Nephron (organoid): ENCODE measurements around the gene ADAM17.

Source experiments
- H3K27ac Mint-ChIP-seq, 3 experiments: 2 replicates each; pipeline ENCODE4 v1.8.0; 2020; ENCODE audit warnings: mixed read lengths in 3 of 3, mild to moderate bottlenecking in 2 of 3, moderate library complexity in 1 of 3
- H3K27me3 Mint-ChIP-seq: 2 replicates; pipeline ENCODE4 v1.8.0; 2021; ENCODE audit warnings: low read depth, mild to moderate bottlenecking, moderate library complexity, mixed read lengths
- H3K36me3 Mint-ChIP-seq: 2 replicates; pipeline ENCODE4 v1.8.0; 2020; ENCODE audit warnings: low read depth, mixed read lengths
- H3K4me1 Mint-ChIP-seq: 2 replicates; pipeline ENCODE4 v1.8.0; 2020; ENCODE audit warnings: mixed read lengths
- H3K4me3 Mint-ChIP-seq, 3 experiments: 2 replicates each; pipeline ENCODE4 v1.8.0; 2020; ENCODE audit warnings: mild to moderate bottlenecking in 3 of 3, mixed read lengths in 3 of 3, moderate library complexity in 2 of 3
- H3K9me3 Mint-ChIP-seq: 2 replicates; pipeline ENCODE4 v1.8.0; 2020; ENCODE audit warnings: mixed read lengths
- TF ChIP-seq, protein P1 (sequence below), 3 experiments: fragments of 200-600 bp; sonication (generic); IDR thresholded peaks; one replicate each; pipeline ENCODE4 v1.5.0; 2021; ENCODE audit warnings: antibody characterized with exemption in 3 of 3; ENCODE audit not compliant: unreplicated experiment in 3 of 3

ADAM17 gene

DNA sequence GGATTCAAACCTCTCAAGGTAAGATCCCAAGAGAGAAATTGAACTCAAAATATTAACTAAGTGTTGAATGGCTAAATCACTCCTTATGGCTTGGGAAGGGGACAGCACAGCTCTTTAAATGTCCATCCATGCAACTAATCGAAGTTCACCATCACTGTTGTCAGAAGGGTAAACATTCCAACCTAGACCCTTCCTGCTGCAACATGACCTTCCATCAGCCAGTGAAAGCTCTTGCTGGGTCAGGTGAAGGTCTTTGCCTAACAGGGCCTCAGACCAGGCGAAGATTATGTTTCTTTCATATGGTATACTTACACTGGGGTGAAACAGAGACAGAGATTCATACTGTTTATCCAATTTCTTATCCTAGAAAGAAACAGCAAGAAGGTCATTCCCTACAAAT lies 64.8 kb downstream of the ADAM17 start:
- Mint-ChIP-seq H3K27me3 (no peaks in the 10 kb centered on the region), H3K4me1 (no peaks in the 10 kb centered on the region), H3K4me3 (no peak overlapping the region), H3K9me3 (no peaks in the 10 kb centered on the region), H3K27ac (no peak overlapping the region), H3K36me3 (peaks cover 84% of the 10 kb centered on the region)
- TF ChIP-seq, protein P1, sequence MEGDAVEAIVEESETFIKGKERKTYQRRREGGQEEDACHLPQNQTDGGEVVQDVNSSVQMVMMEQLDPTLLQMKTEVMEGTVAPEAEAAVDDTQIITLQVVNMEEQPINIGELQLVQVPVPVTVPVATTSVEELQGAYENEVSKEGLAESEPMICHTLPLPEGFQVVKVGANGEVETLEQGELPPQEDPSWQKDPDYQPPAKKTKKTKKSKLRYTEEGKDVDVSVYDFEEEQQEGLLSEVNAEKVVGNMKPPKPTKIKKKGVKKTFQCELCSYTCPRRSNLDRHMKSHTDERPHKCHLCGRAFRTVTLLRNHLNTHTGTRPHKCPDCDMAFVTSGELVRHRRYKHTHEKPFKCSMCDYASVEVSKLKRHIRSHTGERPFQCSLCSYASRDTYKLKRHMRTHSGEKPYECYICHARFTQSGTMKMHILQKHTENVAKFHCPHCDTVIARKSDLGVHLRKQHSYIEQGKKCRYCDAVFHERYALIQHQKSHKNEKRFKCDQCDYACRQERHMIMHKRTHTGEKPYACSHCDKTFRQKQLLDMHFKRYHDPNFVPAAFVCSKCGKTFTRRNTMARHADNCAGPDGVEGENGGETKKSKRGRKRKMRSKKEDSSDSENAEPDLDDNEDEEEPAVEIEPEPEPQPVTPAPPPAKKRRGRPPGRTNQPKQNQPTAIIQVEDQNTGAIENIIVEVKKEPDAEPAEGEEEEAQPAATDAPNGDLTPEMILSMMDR (IDR thresholded peaks at IDR 0.05; ENCODE audit: unreplicated experiment in 3 of 3) = no peak

DNA sequence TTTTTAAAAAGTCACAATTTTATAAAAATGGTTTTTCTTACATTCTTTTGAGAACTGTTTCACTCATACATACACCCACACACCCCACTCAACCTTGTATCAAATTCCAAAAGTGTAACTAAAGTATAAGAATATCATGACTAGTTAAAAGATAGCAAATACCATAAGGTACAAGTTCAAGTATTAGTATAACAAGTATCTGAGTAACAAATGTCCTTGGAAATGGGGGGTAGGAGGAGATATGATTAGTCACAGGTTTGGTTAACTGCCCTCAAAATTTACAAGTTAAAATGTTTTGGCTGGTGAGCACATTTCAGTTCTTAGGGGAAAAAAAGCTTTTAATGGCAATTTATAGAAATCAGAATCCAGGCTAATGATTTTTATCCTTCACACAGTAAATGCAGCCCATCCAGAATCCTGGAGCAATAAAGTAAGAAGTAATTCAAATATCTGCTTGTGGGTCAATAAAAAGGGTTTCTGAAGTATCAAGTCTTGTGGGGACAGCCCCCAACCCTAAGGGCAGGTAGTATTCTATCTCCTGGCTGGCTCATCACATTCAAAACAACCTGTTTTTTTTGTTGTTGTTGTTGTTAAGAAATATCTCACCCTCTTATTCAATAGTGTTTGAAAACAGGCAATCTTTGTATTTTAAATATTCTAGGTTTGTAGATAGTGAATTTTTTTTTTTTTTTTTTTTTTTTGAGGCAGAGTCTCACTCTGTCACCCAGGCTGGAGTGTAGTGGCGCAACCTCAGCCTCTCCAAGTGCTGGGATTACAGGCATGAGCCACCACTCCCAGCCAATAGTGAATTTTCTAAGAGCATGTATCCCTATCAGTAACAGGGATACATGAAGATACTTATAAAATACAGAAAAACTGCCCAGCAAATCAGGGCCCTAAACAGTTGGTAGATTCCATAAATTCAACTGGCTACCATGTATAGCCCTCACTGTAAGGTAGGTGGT lies 66.8 kb downstream of the ADAM17 start:
- Mint-ChIP-seq H3K27me3 (no peaks in the 10 kb centered on the region), H3K36me3 (peaks cover 92% of the 10 kb centered on the region), H3K9me3 (no peaks in the 10 kb centered on the region), H3K4me1 (no peaks in the 10 kb centered on the region), H3K4me3 (no peak overlapping the region), H3K27ac (no peak overlapping the region)
- TF ChIP-seq, protein P1 (IDR thresholded peaks at IDR 0.05; ENCODE audit: unreplicated experiment in 3 of 3) = no peak

DNA sequence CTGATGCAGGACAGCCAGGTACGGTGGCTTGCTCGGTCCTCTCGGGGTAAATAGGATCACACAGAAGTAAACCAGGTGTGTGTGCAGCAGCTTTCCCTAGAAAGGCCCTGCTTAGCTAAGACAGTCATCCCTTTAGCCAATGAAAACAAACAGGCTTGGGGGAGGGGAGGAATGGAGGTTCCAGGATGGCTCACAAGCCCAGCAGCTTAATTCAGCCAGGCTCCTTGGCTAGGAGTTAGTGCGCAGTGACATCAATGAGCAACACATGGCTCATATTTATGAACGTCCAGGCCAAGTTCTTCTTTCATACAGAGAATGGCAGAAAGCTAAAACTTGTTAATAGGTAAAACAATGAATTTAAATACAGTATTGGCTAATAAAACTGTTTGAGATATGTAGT lies 71.1 kb downstream of the ADAM17 start:
- peaks cover 76% of the 10 kb centered on the region for H3K36me3 Mint-ChIP-seq
- no peaks in the 10 kb centered on the region for H3K9me3 Mint-ChIP-seq
- no peak overlapping the region for H3K27ac Mint-ChIP-seq
- TF ChIP-seq, protein P1 (IDR thresholded peaks at IDR 0.05; ENCODE audit: unreplicated experiment in 3 of 3) = no peak
- no peaks in the 10 kb centered on the region for H3K4me1 Mint-ChIP-seq
- no peak overlapping the region for H3K4me3 Mint-ChIP-seq
- H3K27me3 Mint-ChIP-seq = no peaks in the 10 kb centered on the region

DNA sequence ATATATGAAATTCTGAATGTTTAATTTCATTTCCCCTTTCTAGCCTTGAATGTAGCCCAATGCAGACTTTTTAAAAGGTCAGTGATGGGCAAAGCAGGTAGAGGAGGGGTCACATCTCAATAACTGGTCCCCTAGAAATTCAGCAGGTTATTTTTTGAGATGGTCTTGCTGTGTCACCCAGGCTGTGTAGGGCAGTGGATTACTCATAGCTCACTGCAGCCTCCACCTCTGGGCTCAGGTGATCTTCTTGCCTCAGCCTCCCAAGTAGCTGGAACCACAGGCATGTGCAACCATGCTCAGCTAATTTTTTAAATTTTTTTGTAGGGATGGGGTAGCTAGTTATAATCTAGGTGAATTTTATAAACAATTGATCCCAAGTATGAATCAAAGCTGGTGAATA lies 72.5 kb downstream of the ADAM17 start:
- H3K36me3 Mint-ChIP-seq = peaks cover 71% of the 10 kb centered on the region
- H3K9me3 Mint-ChIP-seq = no peaks in the 10 kb centered on the region
- TF ChIP-seq, protein P1 (IDR thresholded peaks at IDR 0.05; ENCODE audit: unreplicated experiment in 3 of 3) = no peak
- H3K27me3 Mint-ChIP-seq = no peaks in the 10 kb centered on the region
- H3K4me3 Mint-ChIP-seq = no peak overlapping the region
- no peak overlapping the region for H3K27ac Mint-ChIP-seq
- H3K4me1 Mint-ChIP-seq = no peaks in the 10 kb centered on the region

DNA sequence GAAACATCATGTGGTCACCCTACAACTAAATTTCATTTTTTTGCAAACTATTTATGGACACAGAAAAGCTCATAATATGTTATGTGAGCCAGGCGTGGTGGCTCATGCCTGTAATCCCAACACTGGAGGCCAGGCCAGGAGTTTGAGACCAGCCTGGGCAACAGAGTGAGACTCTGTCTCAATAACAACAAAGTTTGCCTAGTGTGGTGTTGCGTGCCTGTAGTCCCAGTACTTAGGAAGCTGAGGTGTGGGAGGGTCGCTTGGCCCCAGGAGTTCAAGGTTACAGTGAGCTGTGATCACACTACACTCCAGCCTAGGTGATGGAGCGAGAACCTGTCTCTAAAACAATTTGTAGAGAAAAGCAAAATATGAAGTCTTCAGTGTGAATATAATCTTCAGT lies 75.5 kb downstream of the ADAM17 start:
- no peak overlapping the region for H3K4me3 Mint-ChIP-seq
- TF ChIP-seq, protein P1 (IDR thresholded peaks at IDR 0.05; ENCODE audit: unreplicated experiment in 3 of 3) = no peak
- H3K27me3 Mint-ChIP-seq = no peaks in the 10 kb centered on the region
- no peak overlapping the region for H3K27ac Mint-ChIP-seq
- peaks cover 18% of the 10 kb centered on the region for H3K4me1 Mint-ChIP-seq
- H3K36me3 Mint-ChIP-seq = peaks cover 57% of the 10 kb centered on the region
- no peaks in the 10 kb centered on the region for H3K9me3 Mint-ChIP-seq

DNA sequence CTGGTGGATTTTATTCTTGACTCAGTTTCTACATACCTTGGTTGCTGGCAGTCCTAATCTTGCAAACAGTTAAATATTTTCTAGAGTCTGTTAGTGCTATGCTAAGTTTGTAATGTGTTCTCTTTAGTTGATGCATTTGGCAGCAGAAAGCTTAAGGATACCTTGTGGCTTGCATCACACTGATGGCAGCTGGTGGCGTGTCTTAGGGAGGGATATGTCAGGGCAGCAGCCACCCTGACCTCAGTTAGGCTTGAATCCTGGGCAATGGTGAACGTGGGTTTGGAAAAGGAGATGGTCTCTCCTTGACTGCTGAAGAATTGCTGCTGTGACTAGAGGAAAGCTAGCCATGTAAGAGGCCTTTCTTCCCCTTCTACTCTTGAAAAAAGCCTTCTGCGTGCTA lies 77.1 kb downstream of the ADAM17 start:
- TF ChIP-seq, protein P1 (IDR thresholded peaks at IDR 0.05; ENCODE audit: unreplicated experiment in 3 of 3) = no peak
- Mint-ChIP-seq H3K4me1 (peaks cover 18% of the 10 kb centered on the region), H3K27me3 (no peaks in the 10 kb centered on the region), H3K27ac (no peak overlapping the region), H3K9me3 (no peaks in the 10 kb centered on the region), H3K4me3 (peak overlapping the region in 1 of 3 experiments; percentile 39), H3K36me3 (peaks cover 42% of the 10 kb centered on the region)
